GM21737 (cell line): ENCODE data around the gene MAPT.
"Not testable (repeated sequence)": the region's sequence is repeated elsewhere in the genome, so short reads cannot be mapped to it uniquely, and the experiment has no call there.

ENCODE experiments used
- ATAC-seq: cut with Tn5 transposase; IDR thresholded peaks from one replicate; pipeline ENCODE4 v1.9.1; 2021; ENCODE audit warnings: mild to moderate bottlenecking, moderate library complexity; ENCODE audit not compliant: unreplicated experiment

The MAPT gene

DNA sequence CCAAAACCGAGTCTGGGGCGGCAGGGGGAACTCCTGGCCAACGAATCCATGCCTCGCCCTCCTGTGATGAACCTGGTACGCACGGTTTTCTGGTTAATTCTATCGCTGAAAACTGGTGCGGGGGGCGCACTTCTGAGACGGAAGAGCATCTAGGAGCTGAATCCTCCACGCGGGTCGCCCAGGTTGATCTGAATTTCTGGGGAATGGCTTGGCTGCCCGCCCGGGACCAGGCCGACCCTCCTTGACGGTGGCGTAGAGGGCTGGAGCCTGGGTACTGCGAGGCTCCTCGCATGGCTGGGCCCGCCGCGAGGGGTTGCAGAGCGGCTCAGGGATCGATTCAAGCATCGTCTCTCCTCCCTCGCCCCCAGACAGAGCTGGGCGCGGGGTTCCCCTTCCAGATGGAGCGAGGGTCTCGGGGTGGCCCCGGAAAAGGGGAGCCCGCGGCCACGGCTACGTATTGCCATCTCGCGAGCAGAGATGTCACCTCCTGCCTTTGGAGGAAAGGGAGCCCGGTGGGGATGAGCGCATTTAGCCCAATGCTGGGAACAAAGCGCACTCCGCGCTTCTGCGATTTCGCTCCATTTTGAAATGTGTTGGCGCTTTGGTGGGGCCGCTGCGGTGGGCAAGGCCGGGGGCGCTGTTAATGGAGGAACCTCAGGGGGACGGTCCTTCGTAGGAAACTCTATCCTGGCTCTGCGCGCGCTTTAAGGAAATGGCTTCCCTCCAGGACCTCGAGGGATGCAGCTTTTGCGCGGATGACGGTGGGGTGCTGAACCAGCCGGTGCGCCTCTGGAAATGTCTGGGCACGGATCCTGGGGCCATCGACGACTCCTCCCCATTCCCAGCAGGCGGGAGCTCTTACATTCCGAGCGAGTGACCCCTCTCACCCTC lies 2.7 kb downstream of the MAPT start:
- no peak for ATAC-seq

DNA sequence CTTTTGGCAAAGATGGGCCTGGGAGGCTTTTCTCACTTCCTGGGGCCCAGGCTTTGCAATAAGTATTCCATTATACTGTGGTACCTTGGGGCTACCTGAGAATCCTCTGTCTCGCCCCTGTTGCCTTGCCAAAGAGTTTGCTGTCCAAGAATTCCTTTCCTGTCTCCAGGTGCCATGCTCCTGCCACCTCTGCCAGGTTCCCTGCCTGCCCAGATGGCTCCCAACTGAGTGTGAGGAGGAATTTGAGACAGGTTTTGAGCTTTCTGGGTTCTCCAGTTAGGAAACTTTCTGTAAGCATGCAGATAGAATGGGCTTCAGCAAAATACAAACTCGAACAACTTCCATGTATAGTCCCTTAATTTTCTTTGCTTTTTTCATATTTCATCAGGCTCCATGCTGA lies 5.8 kb downstream of the MAPT start:
- ATAC-seq, result no peak

GRCh38 chr17:45900723-45901415 lies 6.5 kb downstream of the MAPT start:
- ATAC-seq, result no peak

DNA sequence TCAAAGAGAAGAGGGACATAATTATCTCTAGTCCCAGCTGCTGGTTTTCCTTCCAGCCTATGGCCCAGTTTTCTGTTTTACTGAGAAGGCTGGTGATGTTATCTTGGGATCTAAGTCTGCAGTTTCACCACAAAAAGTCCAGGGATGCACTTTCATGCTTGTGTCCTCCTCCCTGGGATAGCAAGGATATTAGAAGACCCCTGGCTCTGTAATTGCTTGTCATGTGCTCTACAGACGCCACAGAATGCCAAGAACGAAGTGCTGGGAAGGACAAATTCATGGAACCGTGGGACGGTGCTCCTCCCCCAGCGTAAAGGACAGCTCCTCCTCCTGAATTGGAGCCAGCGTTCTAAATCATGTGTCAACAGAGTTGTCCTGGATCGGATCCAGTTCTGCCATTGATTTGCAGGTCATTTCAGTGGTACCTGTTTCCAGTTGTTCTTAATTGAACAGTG lies 8.6 kb downstream of the MAPT start:
- no peak for ATAC-seq

DNA sequence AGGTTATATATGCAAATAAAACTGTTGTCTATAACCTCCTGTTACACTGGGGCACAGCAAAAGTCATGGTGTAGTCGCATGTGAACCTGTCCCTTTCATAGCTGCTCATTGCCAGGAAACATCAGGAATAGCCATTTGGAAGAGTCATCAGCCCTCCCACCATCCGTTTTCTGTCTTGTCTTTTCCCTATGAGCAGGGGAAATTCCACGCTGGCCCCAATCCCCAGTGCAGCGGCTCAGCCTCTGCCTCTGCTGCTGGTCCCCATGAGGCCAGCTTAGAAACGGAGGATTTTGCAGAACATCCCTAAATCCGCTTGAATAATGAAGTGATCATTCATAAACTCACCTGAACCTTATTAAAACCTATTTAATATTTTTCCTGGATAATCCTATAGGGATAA lies 10.5 kb downstream of the MAPT start:
- no peak for ATAC-seq

- ATAC-seq, result no peak
Measured at GRCh38 chr17:45905814-45906213, 11.5 kb downstream of the MAPT start.

DNA sequence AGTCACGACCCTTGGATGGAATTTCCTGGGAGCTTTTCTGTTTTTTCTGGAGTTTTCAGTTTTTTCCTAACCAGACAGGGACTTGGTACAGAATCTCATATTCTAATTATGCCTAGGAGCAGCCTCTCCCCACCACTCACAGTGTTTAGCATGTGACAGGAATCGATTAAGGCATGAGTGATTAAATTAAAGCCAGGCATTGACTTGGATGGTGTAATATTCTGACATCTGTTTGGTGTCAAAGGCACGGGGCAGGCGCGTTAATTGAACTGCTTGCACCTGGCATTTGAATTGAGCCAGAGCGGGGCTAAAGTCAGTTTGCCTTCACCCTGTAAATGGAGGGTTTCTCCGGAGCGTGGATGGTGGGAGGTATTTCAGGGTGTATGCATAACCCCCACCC lies 11.9 kb downstream of the MAPT start:
- ATAC-seq, result no peak

DNA sequence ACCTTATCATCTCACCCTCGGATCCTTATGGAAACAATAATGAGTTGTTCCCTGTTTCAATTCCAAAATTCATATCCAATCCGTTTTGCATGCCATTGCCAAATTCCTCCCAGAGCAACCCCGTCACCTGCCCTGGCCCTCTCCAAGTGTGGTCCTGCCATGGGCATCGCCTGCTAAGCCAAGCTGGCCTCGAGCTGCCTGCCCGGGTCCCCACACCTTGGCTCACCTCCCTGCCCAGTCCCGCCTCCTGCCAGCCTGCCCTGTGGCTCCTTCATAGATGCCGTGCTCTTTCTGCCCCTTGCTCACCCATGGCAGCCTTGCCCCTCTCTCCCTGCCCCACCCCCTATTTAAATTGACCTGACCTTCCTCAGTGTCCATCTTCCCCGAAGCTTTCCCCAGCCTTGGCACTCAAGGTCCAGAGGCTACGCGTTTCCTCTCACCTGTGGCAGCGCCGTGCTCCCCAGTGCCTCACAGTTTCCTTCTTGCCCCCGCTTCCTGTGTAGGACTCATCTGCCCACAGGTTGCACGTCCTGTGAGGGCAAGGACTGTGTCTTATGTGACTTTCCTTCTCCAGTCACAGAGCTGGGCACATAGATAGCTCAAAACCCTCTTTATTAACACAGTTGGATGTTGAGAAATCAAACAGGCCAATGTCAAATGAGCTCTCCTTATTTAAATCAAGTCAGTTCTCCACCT lies 12.7 kb downstream of the MAPT start:
- ATAC-seq, result no peak

GRCh38 chr17:45907750-45908395 lies 13.5 kb downstream of the MAPT start:
- ATAC-seq, result no peak

DNA sequence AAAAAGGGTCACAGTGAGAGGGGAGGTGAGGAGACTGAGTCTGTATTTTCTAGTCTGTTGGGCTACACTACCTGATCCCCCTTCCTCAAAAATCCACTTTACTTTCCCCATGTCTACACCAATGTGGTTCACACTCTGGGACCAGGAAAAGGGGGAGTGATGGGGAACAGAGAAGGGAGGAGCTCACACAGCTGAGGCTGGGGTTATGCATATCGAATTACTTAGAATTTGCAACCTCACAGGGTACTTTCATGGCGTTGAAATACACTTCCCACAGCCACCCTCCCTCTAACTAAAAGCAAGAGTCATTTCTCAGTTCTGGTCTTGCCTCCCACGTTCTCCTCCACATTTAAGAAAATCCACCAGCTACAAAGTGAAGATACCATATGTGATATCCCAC lies 14.1 kb downstream of the MAPT start:
- no peak for ATAC-seq

- no peak for ATAC-seq
Measured at GRCh38 chr17:45908935-45909334, 14.6 kb downstream of the MAPT start.

DNA sequence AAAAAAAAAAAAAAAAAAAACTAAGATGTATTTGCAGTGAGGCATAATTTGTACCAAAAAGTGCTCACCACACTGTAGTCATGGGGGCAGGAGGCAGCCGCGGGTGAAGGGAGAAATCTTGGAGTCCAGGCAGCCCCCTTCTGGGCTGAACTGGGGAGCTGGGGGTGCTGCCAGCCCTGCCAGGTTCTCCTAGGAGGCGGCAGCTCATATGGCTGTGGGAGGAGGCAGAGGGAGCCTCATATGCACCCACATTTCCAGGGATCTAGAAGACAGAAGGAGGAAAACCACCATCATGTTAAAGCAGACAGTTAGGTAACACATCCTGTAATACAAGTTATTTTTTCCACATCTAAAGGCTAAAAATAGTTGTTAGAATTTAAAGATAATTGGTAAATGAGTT lies 16.3 kb downstream of the MAPT start:
- no peak for ATAC-seq

DNA sequence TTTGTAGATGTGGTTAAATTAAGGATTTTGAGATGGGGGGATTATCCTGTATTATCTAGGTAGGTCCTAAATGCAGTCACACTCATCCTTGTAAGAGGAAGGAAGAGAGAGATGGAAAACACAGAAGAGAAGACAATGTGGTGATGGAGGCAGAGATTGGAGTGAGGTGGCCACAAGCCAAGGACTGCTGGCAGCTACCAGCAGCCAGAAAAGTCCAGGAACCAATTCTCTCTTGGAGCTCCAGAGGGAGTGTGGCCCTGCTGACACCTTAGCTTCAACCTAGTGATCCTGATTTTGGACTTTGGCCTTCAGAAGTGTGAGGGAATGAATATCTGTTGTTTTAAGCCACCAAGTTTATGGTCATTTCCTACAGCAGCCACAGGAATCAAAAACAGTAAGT lies 18.0 kb downstream of the MAPT start:
- no peak for ATAC-seq

DNA sequence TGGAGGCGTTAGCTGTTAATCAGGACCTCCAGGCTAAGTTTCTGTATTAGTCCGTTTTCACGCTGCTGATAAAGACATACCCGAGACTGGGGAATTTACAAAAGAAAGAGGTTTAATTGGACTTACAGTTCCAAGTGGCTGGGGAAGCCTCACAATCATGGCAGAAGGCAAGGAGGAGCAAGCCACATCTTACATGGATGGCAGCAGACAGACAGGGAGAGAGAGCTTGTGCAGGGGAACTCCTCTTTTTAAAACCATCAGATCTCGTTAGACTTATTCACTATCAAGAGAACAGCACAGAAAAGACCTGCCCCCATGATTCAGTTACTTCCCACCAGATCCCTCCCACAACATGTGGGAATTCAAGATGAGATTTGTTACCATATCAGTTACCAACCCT lies 18.7 kb downstream of the MAPT start:
- not testable (repeated sequence) for ATAC-seq

DNA sequence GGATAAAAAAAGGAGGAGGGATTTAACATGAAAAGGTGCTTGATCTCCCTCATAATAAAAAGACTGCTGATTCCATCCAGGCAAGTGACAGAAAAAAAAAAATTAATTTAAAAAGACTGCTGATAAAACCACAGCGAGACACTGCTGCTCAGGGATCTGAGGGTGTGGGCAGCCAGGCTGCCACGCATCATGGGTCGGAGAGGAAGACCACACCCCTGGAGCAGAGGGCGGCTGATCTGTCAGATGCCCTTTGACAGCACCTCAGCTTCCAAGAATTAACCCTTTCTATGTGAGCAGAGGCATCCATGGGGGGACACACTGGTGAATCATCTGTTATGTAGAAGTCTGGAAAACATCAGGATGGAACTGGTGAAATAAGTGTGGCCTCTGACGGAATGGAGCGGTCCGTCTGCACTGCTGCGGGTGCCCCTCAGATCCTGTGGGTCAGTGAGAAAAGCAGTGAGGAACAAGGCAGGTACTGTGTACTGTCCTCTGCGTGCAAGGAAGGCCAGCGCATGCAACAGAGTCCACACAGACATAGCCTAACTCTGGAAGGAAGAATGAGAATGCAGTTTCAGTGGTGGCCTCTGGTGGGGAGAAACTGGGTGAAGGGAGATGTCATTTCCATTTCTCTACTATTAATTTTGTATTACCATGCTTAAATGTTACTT lies 19.8 kb downstream of the MAPT start:
- no peak for ATAC-seq

DNA sequence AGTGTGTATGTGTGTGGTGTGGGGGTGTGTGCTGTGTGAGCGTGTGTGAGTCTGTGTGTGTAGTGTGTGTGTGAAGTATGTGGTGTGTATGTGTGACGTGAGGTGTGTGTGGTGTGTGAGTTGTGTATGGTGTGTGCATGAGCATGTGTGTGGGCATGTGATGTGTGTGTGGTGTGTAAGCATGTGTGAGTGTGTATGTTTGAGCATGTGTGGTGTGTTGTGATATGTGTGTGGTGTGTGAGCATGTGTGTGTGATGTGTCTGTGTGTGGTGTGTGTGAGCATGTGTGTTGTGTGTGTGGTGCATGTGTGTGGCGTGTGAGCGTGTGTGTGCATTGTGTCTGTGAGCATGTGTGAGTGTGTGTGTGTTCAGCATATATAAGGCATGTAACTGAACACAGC lies 20.9 kb downstream of the MAPT start:
- ATAC-seq, result no peak

DNA sequence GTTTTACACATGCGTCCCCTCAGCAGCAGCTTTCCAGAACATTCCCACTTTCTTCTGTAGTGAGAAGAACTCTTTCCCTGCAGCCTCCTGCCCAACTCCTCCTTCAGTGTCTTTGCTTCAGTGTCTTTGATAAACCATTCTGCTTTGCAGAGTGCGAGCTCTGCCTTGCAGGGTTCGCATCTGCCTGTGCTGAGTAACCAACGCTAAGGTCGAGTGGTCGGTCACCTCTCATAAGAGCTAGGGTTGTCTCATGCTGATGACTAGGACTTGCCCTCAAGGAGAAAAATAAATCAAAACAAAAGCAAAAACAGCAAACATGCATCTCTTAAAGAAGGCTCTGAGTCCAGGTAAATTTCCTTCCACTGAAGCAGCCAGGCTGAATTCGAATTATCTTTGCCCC lies 22.7 kb downstream of the MAPT start:
- no peak for ATAC-seq

DNA sequence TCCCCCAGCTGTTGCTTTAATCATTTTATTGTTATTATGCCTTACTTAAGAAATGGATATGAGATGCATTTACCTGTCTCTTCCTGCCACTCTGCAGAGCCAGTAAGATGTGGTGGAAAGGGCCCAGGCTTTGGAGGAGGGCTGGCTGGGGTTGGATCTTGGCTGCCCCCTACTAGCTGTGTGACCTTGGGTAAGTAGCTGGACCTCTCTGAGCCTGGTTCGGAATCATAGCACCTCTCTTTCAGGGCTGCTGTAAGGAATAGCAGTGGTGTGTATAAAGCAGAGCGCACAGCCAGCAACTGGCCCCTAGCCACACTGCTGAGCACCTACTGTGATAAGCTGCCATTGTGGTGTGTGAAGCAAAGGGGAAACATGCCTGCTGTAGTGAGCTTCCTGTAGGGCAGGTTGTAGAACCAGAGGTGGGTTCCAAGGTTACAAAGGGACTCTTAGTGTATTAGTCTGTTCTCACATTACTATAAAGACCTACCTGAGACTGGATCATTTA lies 23.9 kb downstream of the MAPT start:
- no peak for ATAC-seq

DNA sequence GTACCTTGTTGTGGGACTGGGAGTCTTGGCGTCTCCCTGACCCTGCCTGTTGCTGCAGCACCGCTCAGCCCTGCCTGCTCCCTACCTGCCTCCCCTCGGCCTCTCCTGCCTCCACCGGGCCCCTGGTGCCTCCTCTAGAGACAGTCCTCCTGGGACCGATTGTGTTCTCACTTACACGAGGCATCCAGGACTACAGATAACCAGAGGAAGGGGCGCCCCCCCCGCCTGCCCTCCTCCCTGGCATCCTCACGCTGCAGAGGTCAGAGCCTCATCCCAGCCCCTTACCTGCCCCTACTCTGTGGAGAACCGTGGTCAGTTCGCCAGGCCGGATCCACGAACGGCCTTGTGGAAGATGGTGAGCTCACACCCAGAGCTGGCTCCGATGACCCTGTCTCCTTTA lies 24.8 kb downstream of the MAPT start:
- no peak for ATAC-seq

DNA sequence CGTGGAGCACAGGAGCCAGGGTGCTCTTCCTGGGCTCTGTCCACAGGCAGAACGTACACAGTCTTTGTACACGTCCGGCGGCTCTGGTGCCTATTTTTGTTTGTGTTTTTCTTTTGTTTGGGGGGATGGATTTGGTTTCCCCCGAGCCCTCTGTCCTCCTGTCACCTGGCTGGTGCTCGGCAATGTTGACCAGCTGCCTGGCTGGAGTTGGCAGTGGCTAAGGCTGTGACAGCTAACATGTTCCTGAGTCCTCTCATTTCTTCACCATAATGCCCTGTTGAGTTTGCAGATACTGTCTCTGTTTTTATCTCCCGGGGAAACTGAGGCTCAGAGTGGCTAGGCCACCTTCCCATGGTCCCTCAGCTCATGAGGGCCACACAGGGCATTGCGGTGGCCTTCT lies 25.7 kb downstream of the MAPT start:
- ATAC-seq, result no peak
